Immature natural killer cell (primary cell): Measurements from ENCODE around the gene ATOH8. TPM values are rescaled to one million over a fixed set of nuclear protein-coding genes. Genes with fewer than 3 reads are reported as not detected.

Experiments
- DNase-seq, 3 donors: peaks; one replicate each; pipeline ENCODE4 v3.0.0; 2022; ENCODE audit warnings: mixed read lengths in 1 of 3
- H3K27ac Mint-ChIP-seq, 6 donors: one replicate each; pipeline ENCODE4 v1.8.0; 2020; ENCODE audit warnings: mixed read lengths in 6 of 6, mild to moderate bottlenecking in 5 of 6, inconsistent platforms in 4 of 6, moderate library complexity in 3 of 6
- H3K27me3 Mint-ChIP-seq, 3 donors: one replicate each; pipeline ENCODE4 v1.8.0; 2020 to 2021; ENCODE audit warnings: low read depth in 3 of 3, mild to moderate bottlenecking in 3 of 3, mixed read lengths in 3 of 3, moderate library complexity in 3 of 3, inconsistent platforms in 1 of 3
- H3K36me3 Mint-ChIP-seq, 3 donors: one replicate each; pipeline ENCODE4 v1.8.0; 2020; ENCODE audit warnings: mixed read lengths in 3 of 3, inconsistent platforms in 2 of 3, mild to moderate bottlenecking in 2 of 3
- H3K4me1 Mint-ChIP-seq, 2 donors: one replicate each; pipeline ENCODE4 v1.8.0; 2020; ENCODE audit warnings: inconsistent platforms in 2 of 2, mild to moderate bottlenecking in 2 of 2, mixed read lengths in 2 of 2, moderate library complexity in 1 of 2
- H3K4me3 Mint-ChIP-seq, 5 donors: one replicate each; pipeline ENCODE4 v1.8.0; 2020; ENCODE audit warnings: mild to moderate bottlenecking in 5 of 5, mixed read lengths in 5 of 5, inconsistent platforms in 3 of 5, moderate library complexity in 3 of 5
- H3K9me3 Mint-ChIP-seq, 6 donors: one replicate each; pipeline ENCODE4 v1.8.0; 2020; ENCODE audit warnings: mild to moderate bottlenecking in 6 of 6, mixed read lengths in 6 of 6, inconsistent platforms in 4 of 6, moderate library complexity in 3 of 6
- polyA plus RNA-seq, 3 donors: library from polyadenylated mRNA; unstranded; fragments of 300-500 nt; fragmentation: Illumina TruSeq; gene quantifications; one replicate each; pipeline ENCODE4 v1.2.3, GENCODE V29; 2021

The ATOH8 gene
- polyA plus RNA-seq, 3 donors from 2014 or later, result not detected

GRCh38 chr2:85734942-85735608 lies 18.7 kb upstream of the ATOH8 start:
- Mint-ChIP-seq H3K4me3 (no peak overlapping the region), H3K27ac (no peak overlapping the region), H3K36me3 (no peaks in the 10 kb centered on the region), H3K4me1 (no peaks in the 10 kb centered on the region), H3K27me3 (peaks cover 0 to 6% (median 2%) of the 10 kb centered on the region in 3 donors), H3K9me3 (no peaks in the 10 kb centered on the region)
- DNase-seq, result no peak

GRCh38 chr2:85735691-85736090 lies 18.1 kb upstream of the ATOH8 start:
- H3K4me1 Mint-ChIP-seq, result no peaks in the 10 kb centered on the region
- H3K36me3 Mint-ChIP-seq, result no peaks in the 10 kb centered on the region
- DNase-seq, result no peak
- H3K27ac Mint-ChIP-seq, result no peak overlapping the region
- H3K9me3 Mint-ChIP-seq, result no peaks in the 10 kb centered on the region
- no peak overlapping the region for H3K4me3 Mint-ChIP-seq
- H3K27me3 Mint-ChIP-seq, result peaks cover 0 to 6% (median 2%) of the 10 kb centered on the region in 3 donors

- Mint-ChIP-seq H3K36me3 (no peaks in the 10 kb centered on the region), H3K4me1 (no peaks in the 10 kb centered on the region), H3K27ac (no peak overlapping the region), H3K4me3 (no peak overlapping the region), H3K9me3 (no peaks in the 10 kb centered on the region), H3K27me3 (peaks cover 4 to 9% (median 5%) of the 10 kb centered on the region in 3 donors)
- no peak for DNase-seq
Measured at GRCh38 chr2:85736456-85737355, 17.1 kb upstream of the ATOH8 start.

GRCh38 chr2:85737481-85737880 lies 16.3 kb upstream of the ATOH8 start:
- peaks cover 5 to 9% (median 9%) of the 10 kb centered on the region in 3 donors for H3K27me3 Mint-ChIP-seq

GRCh38 chr2:85737961-85738360 lies 15.8 kb upstream of the ATOH8 start:
- Mint-ChIP-seq H3K27me3 (peaks cover 8 to 14% (median 10%) of the 10 kb centered on the region in 3 donors), H3K27ac (no peak overlapping the region), H3K9me3 (no peaks in the 10 kb centered on the region), H3K36me3 (no peaks in the 10 kb centered on the region), H3K4me1 (no peaks in the 10 kb centered on the region), H3K4me3 (no peak overlapping the region)
- no peak for DNase-seq

More at GRCh38 chr2:85737481-85737880, 16.3 kb upstream of the ATOH8 start:
- Mint-ChIP-seq H3K36me3 (no peaks in the 10 kb centered on the region), H3K9me3 (no peaks in the 10 kb centered on the region), H3K4me1 (no peaks in the 10 kb centered on the region), H3K4me3 (no peak overlapping the region), H3K27ac (no peak overlapping the region)
- no peak for DNase-seq

GRCh38 chr2:85740193-85740592 lies 13.6 kb upstream of the ATOH8 start:
- Mint-ChIP-seq H3K4me1 (no peaks in the 10 kb centered on the region), H3K36me3 (no peaks in the 10 kb centered on the region), H3K27ac (no peak overlapping the region), H3K9me3 (no peaks in the 10 kb centered on the region), H3K4me3 (no peak overlapping the region), H3K27me3 (peaks cover 9 to 19% (median 14%) of the 10 kb centered on the region in 3 donors)
- no peak for DNase-seq

- Mint-ChIP-seq H3K36me3 (no peaks in the 10 kb centered on the region), H3K4me1 (no peaks in the 10 kb centered on the region), H3K27me3 (peaks cover 11 to 23% (median 14%) of the 10 kb centered on the region in 3 donors), H3K27ac (no peak overlapping the region), H3K9me3 (no peaks in the 10 kb centered on the region), H3K4me3 (no peak overlapping the region)
- no peak for DNase-seq
Measured at GRCh38 chr2:85741211-85741832, 12.5 kb upstream of the ATOH8 start.

GRCh38 chr2:85741833-85742455 lies 11.8 kb upstream of the ATOH8 start:
- Mint-ChIP-seq H3K27ac (no peak overlapping the region), H3K9me3 (no peaks in the 10 kb centered on the region), H3K4me1 (no peaks in the 10 kb centered on the region), H3K4me3 (no peak overlapping the region), H3K27me3 (peaks cover 11 to 23% (median 15%) of the 10 kb centered on the region in 3 donors), H3K36me3 (no peaks in the 10 kb centered on the region)
- no peak for DNase-seq

- no peak for DNase-seq
- H3K4me3 Mint-ChIP-seq, result no peak overlapping the region
- peaks cover 10 to 31% (median 15%) of the 10 kb centered on the region in 3 donors for H3K27me3 Mint-ChIP-seq
- no peaks in the 10 kb centered on the region for H3K36me3 Mint-ChIP-seq
- no peaks in the 10 kb centered on the region for H3K4me1 Mint-ChIP-seq
- H3K9me3 Mint-ChIP-seq, result no peaks in the 10 kb centered on the region
- no peak overlapping the region for H3K27ac Mint-ChIP-seq
Measured at GRCh38 chr2:85743304-85743978, 10.3 kb upstream of the ATOH8 start.

GRCh38 chr2:85744055-85744454 lies 9.7 kb upstream of the ATOH8 start:
- Mint-ChIP-seq H3K9me3 (no peaks in the 10 kb centered on the region), H3K4me1 (no peaks in the 10 kb centered on the region), H3K27me3 (peaks cover 10 to 31% (median 13%) of the 10 kb centered on the region in 3 donors), H3K27ac (no peak overlapping the region), H3K4me3 (no peak overlapping the region), H3K36me3 (no peaks in the 10 kb centered on the region)
- no peak for DNase-seq

- Mint-ChIP-seq H3K4me1 (no peaks in the 10 kb centered on the region), H3K9me3 (no peaks in the 10 kb centered on the region), H3K27ac (no peak overlapping the region), H3K36me3 (no peaks in the 10 kb centered on the region), H3K27me3 (peaks cover 9 to 31% (median 13%) of the 10 kb centered on the region in 3 donors), H3K4me3 (no peak overlapping the region)
- DNase-seq, result no peak
Measured at GRCh38 chr2:85744741-85745601, 8.8 kb upstream of the ATOH8 start.

- Mint-ChIP-seq H3K27me3 (peaks cover 13 to 31% (median 18%) of the 10 kb centered on the region in 3 donors), H3K4me1 (no peaks in the 10 kb centered on the region), H3K9me3 (no peaks in the 10 kb centered on the region), H3K27ac (no peak overlapping the region), H3K36me3 (no peaks in the 10 kb centered on the region), H3K4me3 (no peak overlapping the region)
- DNase-seq, result no peak
Measured at GRCh38 chr2:85745619-85746018, 8.2 kb upstream of the ATOH8 start.
